NCI-H345 (cell line): ENCODE measurements around the gene TNFAIP6.
"Not testable (repeated sequence)": the region's sequence is repeated elsewhere in the genome, so short reads cannot be mapped to it uniquely, and the experiment has no call there.

Experiments
- DNase-seq: peaks from one replicate; lab custom pipeline; 2025; lab: John Stamatoyannopoulos, UW

Gene TNFAIP6

GRCh38 chr2:151417650-151418049 lies 60.3 kb downstream of the TNFAIP6 start:
- DNase-seq: no peak

- not testable (repeated sequence) for DNase-seq
Measured at GRCh38 chr2:151421681-151422080, 64.3 kb downstream of the TNFAIP6 start.

GRCh38 chr2:151422917-151423439 lies 65.6 kb downstream of the TNFAIP6 start:
- DNase-seq: no peak

- DNase-seq: no peak
Measured at GRCh38 chr2:151423760-151424159, 66.4 kb downstream of the TNFAIP6 start.
